GM06990 (cell line): ENCODE data around the gene C1orf174.

Source experiments
- DNase-seq: peaks from one replicate; pipeline ENCODE4 v3.0.0-alpha.2; 2011; ENCODE audit not compliant: insufficient read length; ENCODE audit errors: extremely low read depth
- H3K27me3 ChIP-seq: replicated peaks from 2 replicates; pipeline ENCODE4 v1.6.0; 2011; ENCODE audit warnings: low read length; ENCODE audit not compliant: control insufficient read depth, insufficient read depth
- H3K36me3 ChIP-seq: 2 replicates; pipeline ENCODE4 v1.5.1; 2011; ENCODE audit warnings: low read length; ENCODE audit not compliant: control insufficient read depth, insufficient read depth
- H3K4me3 ChIP-seq: replicated peaks from 2 replicates; pipeline ENCODE4 v1.5.1; 2011; ENCODE audit warnings: low read depth, mild to moderate bottlenecking, control low read depth, low read length
- CTCF ChIP-seq: IDR thresholded peaks from 2 replicates; pipeline ENCODE4 v1.5.1; 2011; ENCODE audit warnings: low read length, control low read depth, mild to moderate bottlenecking, inconsistent platforms; ENCODE audit not compliant: insufficient read depth, poor library complexity, severe bottlenecking

Gene C1orf174

GRCh38 chr1:3846541-3846940 is 53.5 kb downstream of the C1orf174 start:
- Histone ChIP-seq H3K36me3 (peaks cover 13% of the 10 kb centered on the region), H3K27me3 (no peaks in the 10 kb centered on the region), H3K4me3 (no peak overlapping the region)
- no peak for DNase-seq
- no peak for TF ChIP-seq CTCF

GRCh38 chr1:3842912-3843311 is 57.2 kb downstream of the C1orf174 start:
- no peak overlapping the region for H3K4me3 ChIP-seq
- DNase-seq: no peak
- peaks cover 14% of the 10 kb centered on the region for H3K36me3 ChIP-seq

GRCh38 chr1:3841491-3841890 is 58.6 kb downstream of the C1orf174 start:
- TF ChIP-seq CTCF: no peak
- DNase-seq: no peak
- no peaks in the 10 kb centered on the region for H3K27me3 ChIP-seq
- no peak overlapping the region for H3K4me3 ChIP-seq
- peaks cover 18% of the 10 kb centered on the region for H3K36me3 ChIP-seq

More at GRCh38 chr1:3842912-3843311, 57.2 kb downstream of the C1orf174 start:
- no peak for TF ChIP-seq CTCF
- H3K27me3 ChIP-seq: no peaks in the 10 kb centered on the region
